WERI-Rb-1 (cell line): Measurements from ENCODE around the gene TMEM147.

Experiments used
- DNase-seq: peaks from one replicate; pipeline ENCODE4 v3.0.0-alpha.2; 2020
- H3K27ac ChIP-seq: fragments of 250-450 bp; sonication (Bioruptor Pico); 2 replicates; pipeline ENCODE4 v1.5.1; 2020; ENCODE audit warnings: mild to moderate bottlenecking, moderate library complexity
- H3K27me3 ChIP-seq: fragments of 250-450 bp; sonication (Bioruptor Pico); 2 replicates; pipeline ENCODE4 v1.5.1; 2021; ENCODE audit warnings: mild to moderate bottlenecking, low read depth, moderate library complexity; ENCODE audit not compliant: insufficient read depth, severe bottlenecking
- H3K36me3 ChIP-seq: fragments of 250-450 bp; sonication (Bioruptor Pico); 2 replicates; pipeline ENCODE4 v1.5.1; 2020; ENCODE audit warnings: mild to moderate bottlenecking, moderate library complexity
- H3K4me3 ChIP-seq: 2 replicates; pipeline ENCODE4 v1.5.1; 2011; ENCODE audit warnings: low read depth, mild to moderate bottlenecking, control low read depth, low read length
- H3K9me3 ChIP-seq: fragments of 250-450 bp; sonication (Bioruptor Pico); 2 replicates; pipeline ENCODE4 v1.5.1; 2021; ENCODE audit warnings: mild to moderate bottlenecking, moderate library complexity; ENCODE audit not compliant: severe bottlenecking
- TF ChIP-seq, protein P1 (sequence below): IDR thresholded peaks from 2 replicates; pipeline ENCODE4 v1.5.1; 2011; ENCODE audit warnings: low read depth, mild to moderate bottlenecking, control low read depth, inconsistent platforms, low read length

Gene TMEM147

DNA sequence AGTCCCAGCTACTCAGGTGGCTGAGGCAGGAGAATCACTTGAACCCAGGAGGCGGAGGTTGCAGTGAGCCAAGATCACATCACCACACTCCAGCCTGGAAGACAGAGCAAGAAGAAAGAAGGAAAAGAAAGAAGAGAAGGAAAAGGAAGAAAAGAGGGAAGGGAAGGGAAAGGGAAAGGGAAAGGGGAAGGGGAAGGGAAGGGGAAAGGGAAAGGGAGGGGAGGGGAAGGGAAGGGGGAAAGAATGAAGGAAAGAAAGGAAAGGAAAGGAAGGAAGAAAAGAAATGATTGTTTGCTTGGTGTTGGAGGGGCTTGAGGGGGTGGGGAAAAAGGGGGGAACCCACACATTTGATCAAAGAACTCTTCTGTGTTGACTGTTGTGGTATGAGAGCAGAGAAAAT is 50.5 kb downstream of the TMEM147 start:
- Histone ChIP-seq H3K27me3 (no peaks in the 10 kb centered on the region), H3K9me3 (no peaks in the 10 kb centered on the region)
- TF ChIP-seq, protein P1, sequence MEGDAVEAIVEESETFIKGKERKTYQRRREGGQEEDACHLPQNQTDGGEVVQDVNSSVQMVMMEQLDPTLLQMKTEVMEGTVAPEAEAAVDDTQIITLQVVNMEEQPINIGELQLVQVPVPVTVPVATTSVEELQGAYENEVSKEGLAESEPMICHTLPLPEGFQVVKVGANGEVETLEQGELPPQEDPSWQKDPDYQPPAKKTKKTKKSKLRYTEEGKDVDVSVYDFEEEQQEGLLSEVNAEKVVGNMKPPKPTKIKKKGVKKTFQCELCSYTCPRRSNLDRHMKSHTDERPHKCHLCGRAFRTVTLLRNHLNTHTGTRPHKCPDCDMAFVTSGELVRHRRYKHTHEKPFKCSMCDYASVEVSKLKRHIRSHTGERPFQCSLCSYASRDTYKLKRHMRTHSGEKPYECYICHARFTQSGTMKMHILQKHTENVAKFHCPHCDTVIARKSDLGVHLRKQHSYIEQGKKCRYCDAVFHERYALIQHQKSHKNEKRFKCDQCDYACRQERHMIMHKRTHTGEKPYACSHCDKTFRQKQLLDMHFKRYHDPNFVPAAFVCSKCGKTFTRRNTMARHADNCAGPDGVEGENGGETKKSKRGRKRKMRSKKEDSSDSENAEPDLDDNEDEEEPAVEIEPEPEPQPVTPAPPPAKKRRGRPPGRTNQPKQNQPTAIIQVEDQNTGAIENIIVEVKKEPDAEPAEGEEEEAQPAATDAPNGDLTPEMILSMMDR: no peak

GRCh38 chr19:35596366-35596999 is 51.1 kb downstream of the TMEM147 start:
- no peaks in the 10 kb centered on the region for H3K27me3 ChIP-seq
- H3K36me3 ChIP-seq: no peaks in the 10 kb centered on the region
- TF ChIP-seq, protein P1: no peak
- H3K4me3 ChIP-seq: no peak overlapping the region
- DNase-seq: no peak
- H3K9me3 ChIP-seq: no peaks in the 10 kb centered on the region
- H3K27ac ChIP-seq: no peak overlapping the region

More for the DNA sequence above, 50.5 kb downstream of the TMEM147 start:
- H3K4me3 ChIP-seq: no peak overlapping the region
- no peak overlapping the region for H3K27ac ChIP-seq
- no peak for DNase-seq
- H3K36me3 ChIP-seq: no peaks in the 10 kb centered on the region
